NCI-H128 (cell line): Measurements from ENCODE around the gene GABRA1.

Experiments
- DNase-seq: peaks from one replicate; lab custom pipeline; 2025; ENCODE audit not compliant: unreplicated experiment; lab: John Stamatoyannopoulos, UW

The GABRA1 gene

DNA sequence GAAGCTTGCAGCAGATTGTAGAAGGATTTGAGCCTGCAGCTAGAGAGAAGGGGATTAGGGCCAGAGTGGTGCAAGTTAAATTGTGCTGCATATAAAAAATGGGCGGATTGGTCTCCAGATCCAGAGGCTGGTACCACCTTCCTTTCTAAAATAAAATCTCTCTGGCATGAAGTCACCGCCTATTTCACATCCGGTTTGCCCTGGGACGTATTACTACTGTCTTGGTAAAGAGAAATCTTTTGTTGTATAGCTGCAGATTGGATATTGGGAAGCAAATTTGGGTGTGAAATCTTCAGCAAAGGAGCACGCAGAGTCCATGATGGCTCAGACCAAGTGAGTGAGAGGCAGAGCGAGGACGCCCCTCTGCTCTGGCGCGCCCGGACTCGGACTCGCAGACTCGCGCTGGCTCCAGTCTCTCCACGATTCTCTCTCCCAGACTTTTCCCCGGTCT, at the start of gene GABRA1:
Gene GABRA1 (plus strand): TSS at position 180 of the 451 bp plus-strand sequence. CDS start 2,691 bp downstream, outside the sequence.
- DNase-seq, result no peak

DNA sequence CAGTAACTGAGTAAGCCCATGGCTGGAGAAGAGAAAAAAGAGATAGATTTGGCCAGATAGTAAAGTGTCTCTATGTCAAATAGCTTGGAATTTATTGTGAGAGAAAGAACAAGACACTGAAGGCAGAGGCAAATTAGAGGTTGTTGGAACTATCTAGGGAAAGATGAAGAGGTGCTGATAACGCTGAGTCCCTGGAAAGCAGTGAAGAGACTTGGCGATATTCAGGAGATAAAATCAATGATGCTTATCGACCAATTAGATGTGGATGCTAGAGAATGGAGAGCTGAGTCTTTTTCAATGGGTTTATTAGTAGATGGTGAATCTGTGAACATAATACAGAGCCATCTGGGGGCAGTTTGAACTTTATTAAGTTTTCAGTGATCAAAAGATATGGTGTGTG, 48.6 kb upstream of the GABRA1 start:
- DNase-seq, result no peak

DNA sequence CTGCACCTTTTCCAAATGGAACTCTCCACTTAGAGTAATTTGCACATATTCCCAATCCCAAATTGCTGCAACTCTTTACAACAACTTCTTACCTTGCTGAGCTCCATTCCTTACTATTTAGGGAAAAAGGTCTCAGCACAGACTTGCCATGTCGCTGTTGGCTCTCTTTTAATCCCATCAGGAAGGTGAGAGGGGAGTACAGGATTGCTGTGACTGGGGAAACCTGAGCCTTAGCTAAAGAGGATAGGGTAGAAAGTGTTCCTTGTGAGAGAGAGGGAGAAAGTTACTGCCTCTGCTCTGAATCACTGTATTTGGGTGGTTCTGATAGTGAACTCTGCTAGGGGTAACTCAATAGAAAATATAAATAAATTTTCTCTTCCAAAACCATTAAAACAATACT, 43.7 kb upstream of the GABRA1 start:
- DNase-seq, result no peak

DNA sequence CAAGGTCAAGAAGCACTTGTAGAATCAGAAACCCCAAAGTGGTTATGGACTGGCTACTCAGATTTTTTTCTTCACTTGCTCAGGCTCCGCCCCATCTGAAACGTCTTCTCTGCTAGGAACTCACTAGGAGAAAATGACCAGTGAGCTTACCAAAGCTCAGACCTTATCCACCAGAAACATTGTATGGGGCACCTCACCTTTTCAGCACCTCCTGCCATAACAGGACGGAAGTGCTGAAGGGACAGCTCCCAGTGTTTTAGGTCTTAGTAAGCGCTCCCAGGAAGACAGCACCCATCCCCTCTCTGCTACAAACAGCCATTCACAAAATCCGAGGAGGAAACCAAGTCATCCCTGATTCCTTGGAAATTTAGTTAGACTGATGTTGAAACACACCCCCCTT, 1.2 kb upstream of the GABRA1 start:
- DNase-seq, result no peak

DNA sequence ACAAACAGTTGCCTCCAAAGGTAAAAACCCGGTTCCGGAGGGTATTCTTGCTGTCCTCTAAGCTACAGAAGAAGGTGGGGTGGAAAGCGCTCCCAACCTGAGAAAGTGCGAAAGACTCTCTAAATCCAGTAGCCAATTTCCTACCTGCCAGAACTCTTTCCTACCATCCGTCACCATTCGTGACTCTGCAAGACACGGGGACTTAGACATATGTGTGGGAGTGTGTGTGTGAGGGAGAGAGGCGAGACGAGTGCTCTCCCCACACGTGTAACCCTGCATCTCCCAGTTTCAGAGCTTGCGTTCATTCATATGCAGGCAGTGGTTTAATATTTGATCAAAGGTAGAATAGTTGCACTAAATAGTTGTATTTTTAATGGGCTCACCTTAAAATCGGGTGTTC, 473 bp upstream of the GABRA1 start:
- DNase-seq, result no peak

DNA sequence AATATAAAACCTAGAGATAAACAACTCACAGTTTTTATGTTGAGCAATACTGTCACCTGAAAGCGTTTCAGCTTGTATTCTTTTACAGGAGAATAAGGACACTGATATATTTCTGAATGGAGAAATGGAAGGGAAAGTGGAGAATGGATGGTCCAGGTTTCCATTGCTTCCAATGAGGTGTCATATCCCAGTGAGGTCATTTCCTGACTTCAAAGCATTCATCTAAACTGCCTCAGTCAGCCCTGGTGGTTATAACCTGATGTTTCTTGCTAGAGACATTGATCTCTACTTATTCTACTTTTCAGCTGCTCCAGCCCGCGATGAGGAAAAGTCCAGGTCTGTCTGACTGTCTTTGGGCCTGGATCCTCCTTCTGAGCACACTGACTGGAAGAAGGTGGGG, 2.6 kb downstream of the GABRA1 start:
- DNase-seq, result no peak

DNA sequence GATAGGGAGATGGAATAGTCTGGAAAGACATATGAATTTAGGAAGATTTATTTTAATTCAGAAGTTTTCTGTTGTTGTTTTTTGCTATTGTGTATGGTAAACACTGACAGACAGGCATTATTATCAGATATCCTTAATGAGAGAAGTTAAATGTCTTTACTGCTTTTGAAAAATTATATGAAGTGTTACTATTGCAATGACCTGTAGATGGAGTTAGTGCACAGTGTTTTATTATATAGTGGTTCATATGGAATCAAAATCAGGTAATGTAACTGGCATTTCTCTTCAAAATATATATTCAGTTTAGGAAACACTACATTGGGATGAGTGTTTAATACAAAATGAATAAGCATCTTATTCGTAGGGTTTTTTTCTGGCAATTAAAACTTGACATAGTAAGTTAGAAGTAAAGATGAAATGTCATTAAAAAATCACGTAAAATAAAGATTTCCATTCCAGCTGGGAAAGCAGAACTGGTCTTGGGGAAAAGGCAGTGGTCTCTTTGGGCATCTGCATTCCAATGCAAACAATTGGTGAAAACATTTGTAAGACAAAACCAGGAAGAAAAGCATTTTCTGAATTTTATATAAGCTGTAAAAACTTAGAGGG, 3.9 kb downstream of the GABRA1 start:
- DNase-seq, result no peak

DNA sequence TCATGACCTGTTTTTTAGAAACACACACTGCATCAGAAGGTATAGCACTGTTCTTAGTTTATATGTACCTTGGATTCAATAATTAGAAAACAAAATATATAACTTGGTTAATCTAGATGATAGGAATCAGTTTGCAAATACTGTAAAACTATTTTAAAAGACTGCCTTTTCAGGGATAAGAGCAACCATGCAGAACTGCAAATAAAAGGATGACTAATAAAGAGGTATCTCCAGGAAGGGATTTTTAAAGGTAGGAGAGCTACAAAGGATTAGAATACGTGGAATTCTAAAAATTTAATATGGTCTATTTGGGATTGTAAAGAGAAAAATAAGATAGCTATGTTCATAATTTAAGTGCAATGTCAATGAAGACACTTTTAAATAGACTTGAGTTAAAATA, 9.4 kb downstream of the GABRA1 start:
- no peak for DNase-seq

DNA sequence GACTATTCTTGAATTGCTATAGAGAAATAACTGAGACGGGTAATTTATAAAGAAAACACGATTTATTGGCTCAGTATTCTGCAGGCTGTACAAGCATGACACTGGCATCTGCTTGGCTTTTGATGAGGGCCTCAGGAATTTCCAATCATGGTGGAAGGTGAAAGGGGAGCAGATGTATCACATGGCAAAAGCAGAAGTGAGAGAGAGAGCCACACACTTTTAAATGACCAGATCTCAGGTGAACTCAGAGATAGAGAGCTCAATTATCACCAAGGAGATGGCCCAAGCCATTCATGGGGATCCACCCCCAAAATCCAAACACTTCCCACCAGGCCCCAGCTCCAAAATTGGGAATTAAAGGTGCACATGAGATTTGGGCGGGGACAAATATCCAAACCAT, 15.3 kb downstream of the GABRA1 start:
- DNase-seq, result no peak

DNA sequence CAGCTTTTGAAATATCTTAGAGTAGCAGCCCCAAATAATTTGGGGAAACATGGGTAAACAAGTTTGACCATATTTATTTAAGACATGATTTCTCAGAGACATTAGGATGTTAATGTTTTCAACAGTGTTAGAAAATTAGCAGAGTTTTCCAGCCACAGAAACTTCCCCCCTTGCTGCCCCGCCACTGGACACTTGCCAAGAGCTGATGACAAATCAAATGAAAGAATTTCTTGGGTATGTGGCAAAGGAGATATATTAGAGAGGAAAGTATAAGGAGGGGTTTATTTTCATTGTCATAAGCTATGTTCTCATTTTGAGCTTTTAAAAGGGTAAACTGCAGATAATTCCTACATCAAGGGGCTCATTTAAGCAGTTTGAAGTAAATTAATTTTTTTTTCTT, 15.9 kb downstream of the GABRA1 start:
- no peak for DNase-seq

DNA sequence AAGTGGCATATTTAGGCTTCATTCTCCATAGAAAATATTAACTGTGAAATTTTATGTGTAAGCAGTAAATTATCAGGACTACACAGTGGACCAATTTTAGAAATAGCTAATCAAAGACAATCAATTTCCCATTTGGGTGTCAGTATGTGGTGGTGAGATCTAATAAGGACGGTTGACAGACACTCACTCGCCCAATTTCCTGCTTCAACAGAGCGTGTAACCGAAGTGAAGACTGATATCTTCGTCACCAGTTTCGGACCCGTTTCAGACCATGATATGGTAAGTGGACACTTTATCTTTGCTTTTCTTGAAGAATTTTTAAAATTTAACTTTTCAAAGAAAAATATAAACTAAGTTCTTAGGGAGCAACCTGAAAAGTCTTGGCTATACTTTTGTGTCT, 17.6 kb downstream of the GABRA1 start:
- DNase-seq, result no peak

DNA sequence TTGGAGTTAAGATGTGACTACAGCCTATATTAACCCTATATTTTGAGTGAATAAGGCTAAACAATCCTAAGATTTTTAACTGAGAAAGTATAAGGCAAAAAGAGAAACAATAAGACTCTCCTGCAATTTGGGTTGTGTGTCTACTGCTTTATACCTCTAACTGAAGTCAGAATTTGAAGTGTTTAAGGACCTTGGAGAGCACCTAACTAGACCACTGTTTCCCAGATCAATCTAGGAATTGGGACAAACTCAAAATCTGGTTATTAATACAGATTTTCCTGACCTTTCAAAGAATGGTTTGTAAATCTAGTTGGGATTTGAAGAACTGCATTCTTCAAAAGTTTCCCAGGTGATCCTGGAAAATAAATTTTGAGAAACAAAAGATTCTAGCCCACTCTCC, 42.1 kb downstream of the GABRA1 start:
- DNase-seq, result no peak

DNA sequence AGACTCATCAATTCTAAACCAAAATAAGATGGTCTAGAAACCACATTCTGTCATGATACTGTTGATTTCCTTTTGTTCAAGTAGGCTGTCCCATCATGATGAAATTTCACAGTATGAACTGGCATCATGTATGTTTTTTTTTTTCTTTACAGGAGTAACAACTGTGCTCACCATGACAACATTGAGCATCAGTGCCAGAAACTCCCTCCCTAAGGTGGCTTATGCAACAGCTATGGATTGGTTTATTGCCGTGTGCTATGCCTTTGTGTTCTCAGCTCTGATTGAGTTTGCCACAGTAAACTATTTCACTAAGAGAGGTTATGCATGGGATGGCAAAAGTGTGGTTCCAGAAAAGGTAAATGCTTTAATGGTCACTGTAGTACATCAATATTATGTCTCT, 47.6 kb downstream of the GABRA1 start:
- DNase-seq, result no peak

DNA sequence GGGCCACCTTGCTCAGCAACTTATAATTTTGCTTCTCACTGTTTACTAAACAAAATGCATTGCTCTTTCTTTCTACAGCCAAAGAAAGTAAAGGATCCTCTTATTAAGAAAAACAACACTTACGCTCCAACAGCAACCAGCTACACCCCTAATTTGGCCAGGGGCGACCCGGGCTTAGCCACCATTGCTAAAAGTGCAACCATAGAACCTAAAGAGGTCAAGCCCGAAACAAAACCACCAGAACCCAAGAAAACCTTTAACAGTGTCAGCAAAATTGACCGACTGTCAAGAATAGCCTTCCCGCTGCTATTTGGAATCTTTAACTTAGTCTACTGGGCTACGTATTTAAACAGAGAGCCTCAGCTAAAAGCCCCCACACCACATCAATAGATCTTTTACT, 49.1 kb downstream of the GABRA1 start:
- DNase-seq, result no peak

DNA sequence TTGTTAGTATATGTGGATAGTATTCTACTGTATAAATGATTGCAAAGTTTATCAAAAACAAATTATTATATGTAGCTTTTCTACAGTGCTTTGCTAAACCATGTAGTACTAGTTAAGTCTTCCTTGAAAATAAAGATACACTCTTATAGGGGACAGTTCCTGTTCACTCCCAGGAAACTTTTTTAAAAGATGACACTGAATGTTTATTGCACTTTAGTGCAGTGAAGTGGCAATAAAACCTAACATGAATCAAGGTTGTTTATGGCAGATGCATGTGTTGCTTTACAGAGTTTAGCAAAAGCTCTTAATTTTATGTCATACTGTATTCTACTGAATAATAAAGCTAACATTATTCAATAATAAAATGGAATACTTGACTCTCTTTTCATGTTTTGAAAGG, 51.7 kb downstream of the GABRA1 start:
- no peak for DNase-seq

DNA sequence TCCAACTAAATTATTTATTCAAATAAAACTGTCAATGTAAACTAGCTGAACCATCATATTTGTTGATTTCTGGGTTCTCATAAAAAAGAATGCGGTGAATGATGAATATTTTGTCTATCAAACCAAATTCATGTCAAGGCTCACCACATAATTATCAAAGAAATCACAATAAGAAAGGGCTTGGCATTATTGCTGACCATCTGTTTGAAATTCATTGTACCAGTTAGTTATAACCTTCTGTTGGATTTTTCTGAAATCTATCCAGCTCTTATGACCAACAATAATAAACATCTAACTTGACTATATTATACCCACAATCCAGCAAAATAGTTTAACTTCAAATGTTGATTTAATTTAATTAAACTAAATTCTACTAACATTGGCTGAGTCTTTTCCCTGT, 53.1 kb downstream of the GABRA1 start:
- no peak for DNase-seq

DNA sequence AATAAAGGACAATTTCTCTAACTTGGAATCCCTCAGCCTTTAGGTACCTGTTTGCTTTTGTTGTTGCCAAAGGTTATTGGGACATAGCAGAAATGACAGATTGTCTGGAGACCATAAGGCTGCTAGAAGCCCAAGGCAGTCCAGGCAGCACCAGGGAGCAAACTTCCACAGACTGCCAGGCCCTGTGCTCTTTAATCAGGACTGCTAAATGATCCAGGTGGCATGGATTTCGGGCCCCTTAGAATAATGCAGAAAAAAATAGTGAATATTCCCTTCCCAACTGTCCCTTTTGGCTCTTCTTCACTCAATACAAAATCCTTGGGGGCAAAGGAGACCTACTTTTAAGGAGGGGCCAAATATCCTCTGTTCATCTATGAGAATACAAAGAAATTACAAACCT, 73.9 kb downstream of the GABRA1 start:
- DNase-seq, result no peak

DNA sequence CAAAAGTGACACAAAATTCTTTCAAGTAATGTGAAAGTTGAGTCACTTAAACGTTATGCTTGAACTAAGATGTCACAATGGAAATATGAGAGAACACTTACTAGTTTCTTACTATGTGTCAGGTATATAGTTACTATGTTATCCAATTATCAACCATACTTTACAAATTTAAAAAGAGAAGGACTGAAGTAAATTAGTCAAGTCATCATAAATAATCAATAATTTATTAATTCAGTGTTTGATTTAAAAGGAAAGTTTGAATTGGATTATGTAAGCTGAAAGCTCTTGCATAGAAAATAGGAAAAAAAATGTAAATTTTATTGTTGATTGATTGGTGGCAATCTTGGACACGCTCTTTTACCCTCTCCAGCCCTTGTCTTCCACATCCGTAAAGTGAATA, 76.3 kb downstream of the GABRA1 start:
- DNase-seq, result no peak

DNA sequence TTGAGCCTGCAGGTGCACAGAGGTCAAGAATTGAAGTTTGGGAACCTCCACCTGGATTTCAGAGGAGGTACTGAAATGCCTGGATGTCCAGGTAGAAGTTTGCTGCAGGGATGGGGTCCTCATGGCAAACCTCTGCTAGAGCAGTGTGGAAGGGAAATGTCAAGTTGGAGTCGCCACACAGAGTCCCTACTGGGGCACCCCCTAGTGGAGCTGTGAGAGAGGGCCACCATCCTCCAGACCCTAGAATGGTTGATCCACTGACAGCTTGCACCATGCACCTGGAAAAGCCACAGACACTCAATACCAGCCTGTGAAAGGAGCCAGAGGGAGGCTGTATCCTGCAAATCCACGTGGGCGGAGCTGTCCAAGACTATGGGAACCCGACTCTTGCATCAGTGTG, 78.0 kb downstream of the GABRA1 start:
- DNase-seq, result no peak

DNA sequence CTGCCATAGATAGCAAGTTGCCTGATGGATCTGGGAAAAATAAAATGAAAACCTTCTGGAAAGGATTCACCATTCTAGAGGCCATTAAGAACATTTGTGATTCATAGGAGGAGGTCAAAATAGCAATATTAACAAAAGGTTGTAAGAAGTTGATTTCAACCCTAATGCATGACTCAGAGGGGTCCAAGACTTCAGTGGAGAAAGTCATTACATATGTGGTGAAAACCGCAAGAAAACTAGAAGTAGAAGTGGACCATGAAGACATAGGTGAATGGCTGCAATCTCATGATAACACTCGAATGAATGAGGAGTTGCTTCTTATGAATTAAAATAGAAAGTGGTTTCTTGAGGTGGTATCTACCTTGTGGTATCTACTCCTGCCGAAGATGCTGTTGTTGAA, 86.6 kb downstream of the GABRA1 start:
- DNase-seq, result no peak

DNA sequence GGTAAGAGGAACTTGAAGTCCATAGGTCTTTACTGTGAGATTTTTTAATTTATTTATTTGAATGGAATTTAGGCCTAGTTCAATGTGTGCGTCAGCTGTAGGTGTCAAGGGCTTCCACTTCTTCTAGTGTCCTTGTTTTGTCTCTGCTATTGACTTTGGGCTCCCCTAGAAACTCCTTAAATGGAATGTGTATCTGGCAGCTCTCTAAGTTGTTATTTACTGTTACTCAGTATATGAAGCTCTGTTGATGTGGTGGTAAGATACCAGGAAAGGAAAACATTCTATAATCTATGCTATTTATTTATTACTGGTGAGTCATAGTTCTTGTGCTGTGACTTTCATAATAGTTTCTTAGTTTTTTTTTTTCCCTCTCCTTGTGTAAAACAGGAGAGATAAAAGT, 97.1 kb downstream of the GABRA1 start:
- no peak for DNase-seq

DNA sequence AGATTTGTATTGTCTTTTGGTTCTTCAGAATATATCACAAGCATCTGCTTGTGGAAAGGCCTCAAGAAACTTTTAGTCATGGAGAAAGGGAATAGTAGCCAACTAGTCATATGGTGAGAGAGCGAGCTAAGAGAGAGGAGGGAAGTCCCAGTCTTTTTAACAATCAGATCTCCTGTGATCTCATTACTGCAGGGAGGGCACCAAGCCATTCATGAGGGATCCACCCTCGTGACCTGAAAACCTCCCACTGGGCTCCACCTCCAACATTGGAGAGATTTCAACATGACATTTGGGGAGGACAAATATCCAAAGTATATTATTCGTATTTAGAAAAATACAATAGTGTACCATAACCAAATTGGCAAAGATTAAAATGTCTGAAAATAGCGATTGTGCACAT, 99.0 kb downstream of the GABRA1 start:
- DNase-seq, result no peak
